ENCODE measurements around the gene SPATA31C2. TPM values are rescaled to one million over a fixed set of nuclear protein-coding genes. Genes with fewer than 3 reads are reported as not detected.

The SPATA31C2 gene
- total and polyA plus RNA-seq, 2 donors (not counting 1 experiment from before 2014, with no cell fraction given) = not detected

- POLR2A ChIA-PET = no interaction called here
- ATAC-seq (ENCODE audit: low read depth) (no peak), DNase-seq (no peak)
- no peak for TF ChIP-seq CTCF (IDR thresholded peaks at IDR 0.05)
- no peak for TF ChIP-seq EZH2 (IDR thresholded peaks at IDR 0.05; ENCODE audit: borderline replicate concordance, insufficient read depth, low read depth, low read length, poor library complexity, severe bottlenecking)
- Histone ChIP-seq H3K36me3 (replicated peaks in 1 of 2; ENCODE audit: control extremely low read depth in 1 of 2, control insufficient read depth in 1 of 2, extremely low read depth in 1 of 2, insufficient read depth in 2 of 2, low read length in 1 of 2) (no peaks in the 10 kb centered on the region), H2AFZ (ENCODE audit: insufficient read depth, low read depth, low read length, poor library complexity, severe bottlenecking) (no peak overlapping the region), H3K4me1 (ENCODE audit: control insufficient read depth in 2 of 2, insufficient read depth in 2 of 2, low read length in 2 of 2) (no peaks in the 10 kb centered on the region), H3K4me2 (replicated peaks; ENCODE audit: low read depth, low read length, poor library complexity, severe bottlenecking) (no peak overlapping the region), H3K9me3 (ENCODE audit: control extremely low read depth in 1 of 3, control insufficient read depth in 2 of 3, insufficient read depth in 1 of 3, low read length in 2 of 3) (no peaks in the 10 kb centered on the region), H3K27me3 (replicated peaks in 1 of 4; ENCODE audit: control extremely low read depth in 1 of 4, control insufficient read depth in 3 of 4, insufficient read depth in 4 of 4, low read length in 3 of 4) (no peaks in the 10 kb centered on the region), H3K79me2 (ENCODE audit: control insufficient read depth, insufficient read depth, low read length) (no peaks in the 10 kb centered on the region), H3K4me3 (ENCODE audit: control extremely low read depth in 1 of 5, extremely low read depth in 1 of 5, insufficient read depth in 1 of 5, low read depth in 2 of 5, low read length in 4 of 5) (no peak overlapping the region), H3K27ac (ENCODE audit: low read length in 2 of 2) (no peak overlapping the region), H3K9ac (ENCODE audit: low read length) (no peak overlapping the region), H4K20me1 (ENCODE audit: control insufficient read depth, insufficient read depth, low read length, poor library complexity, severe bottlenecking) (no peaks in the 10 kb centered on the region)
- no peak overlapping the region for H3K27ac Mint-ChIP-seq
- 100% methylated on average over 2 of the region's 5 CpGs for WGBS (ENCODE audit: insufficient coverage)
- intact Hi-C loops (cut with micrococcal nuclease) = no loop called here
- CTCF ChIA-PET = no interaction called here
- H3K27me3 Mint-ChIP-seq = peaks cover 6% of the 10 kb centered on the region
- no peak overlapping the region for H3K4me3 Mint-ChIP-seq
- H3K9me3 Mint-ChIP-seq (ENCODE audit: insufficient read depth) = peaks cover 2% of the 10 kb centered on the region
- H3K4me1 Mint-ChIP-seq = no peaks in the 10 kb centered on the region
Measured at GRCh38 chr9:88085476-88085875, 52.8 kb downstream of the SPATA31C2 start.

- H4K20me1 ChIP-seq (ENCODE audit: control insufficient read depth, insufficient read depth, low read length, poor library complexity, severe bottlenecking) = no peaks in the 10 kb centered on the region
- H3K9me3 ChIP-seq (ENCODE audit: control extremely low read depth in 1 of 3, control insufficient read depth in 2 of 3, insufficient read depth in 1 of 3, low read length in 2 of 3) = no peaks in the 10 kb centered on the region
- ChIA-PET POLR2A (no interaction called here), CTCF (no interaction called here)
- TF ChIP-seq EZH2 (IDR thresholded peaks at IDR 0.05; ENCODE audit: borderline replicate concordance, insufficient read depth, low read depth, low read length, poor library complexity, severe bottlenecking) = no peak
- no peak for TF ChIP-seq CTCF (IDR thresholded peaks at IDR 0.05)
- WGBS (ENCODE audit: insufficient coverage) = 92% methylated on average over 5 of the region's 5 CpGs
- H3K79me2 ChIP-seq (ENCODE audit: control insufficient read depth, insufficient read depth, low read length) = no peaks in the 10 kb centered on the region
- Mint-ChIP-seq H3K4me1 (no peaks in the 10 kb centered on the region), H3K9me3 (ENCODE audit: insufficient read depth) (peaks cover 2% of the 10 kb centered on the region), H3K27ac (no peak overlapping the region), H3K27me3 (peaks cover 7% of the 10 kb centered on the region), H3K4me3 (no peak overlapping the region)
- H3K27me3 ChIP-seq (replicated peaks in 1 of 4; ENCODE audit: control extremely low read depth in 1 of 4, control insufficient read depth in 3 of 4, insufficient read depth in 4 of 4, low read length in 3 of 4) = no peaks in the 10 kb centered on the region
- DNase-seq (no peak), ATAC-seq (ENCODE audit: low read depth) (no peak)
- no peak overlapping the region for H3K4me2 ChIP-seq (replicated peaks; ENCODE audit: low read depth, low read length, poor library complexity, severe bottlenecking)
- H3K36me3 ChIP-seq (replicated peaks in 1 of 2; ENCODE audit: control extremely low read depth in 1 of 2, control insufficient read depth in 1 of 2, extremely low read depth in 1 of 2, insufficient read depth in 2 of 2, low read length in 1 of 2) = no peaks in the 10 kb centered on the region
- H3K4me1 ChIP-seq (ENCODE audit: control insufficient read depth in 2 of 2, insufficient read depth in 2 of 2, low read length in 2 of 2) = no peaks in the 10 kb centered on the region
- no peak overlapping the region for H3K4me3 ChIP-seq (ENCODE audit: control extremely low read depth in 1 of 5, extremely low read depth in 1 of 5, insufficient read depth in 1 of 5, low read depth in 2 of 5, low read length in 4 of 5)
- intact Hi-C loops (cut with micrococcal nuclease) = no loop called here
- H3K9ac ChIP-seq (ENCODE audit: low read length) = no peak overlapping the region
- no peak overlapping the region for H3K27ac ChIP-seq (ENCODE audit: low read length in 2 of 2)
- H2AFZ ChIP-seq (ENCODE audit: insufficient read depth, low read depth, low read length, poor library complexity, severe bottlenecking) = no peak overlapping the region
Measured at GRCh38 chr9:88084357-88085183, 53.7 kb downstream of the SPATA31C2 start.

Data from B cell (primary cell).